Ascending aorta (tissue), 2 donors: Measurements from ENCODE around the gene EFEMP1. TPM values are rescaled to one million over a fixed set of nuclear protein-coding genes. Genes with fewer than 3 reads are reported as not detected.
A peak's percentile ranks its signal among the peaks of the same experiment; 100 is the strongest.

Experiments used
- DNase-seq, 2 donors: peaks; one replicate each; pipeline ENCODE4 v3.0.0-alpha.2; 2019; ENCODE audit warnings: low spot score in 2 of 2
- H3K27ac ChIP-seq, 2 donors: fragments of 200-600 bp; sonication (generic); one replicate each; pipeline ENCODE4 v1.5.1; 2016 to 2017; ENCODE audit warnings: mild to moderate bottlenecking in 1 of 2
- H3K27me3 ChIP-seq: fragments of 200-600 bp; sonication (generic); one replicate; pipeline ENCODE4 v1.5.1; 2017
- H3K36me3 ChIP-seq, 2 donors: fragments of 200-600 bp; sonication (generic); one replicate each; pipeline ENCODE4 v1.5.1; 2016
- H3K4me1 ChIP-seq, 2 donors: fragments of 200-600 bp; sonication (generic); one replicate each; pipeline ENCODE4 v1.5.1; 2016 to 2017; ENCODE audit warnings: mild to moderate bottlenecking in 1 of 2
- H3K4me3 ChIP-seq, 2 donors: fragments of 200-600 bp; sonication (generic); one replicate each; pipeline ENCODE4 v1.5.1; 2016 to 2017; ENCODE audit warnings: mild to moderate bottlenecking in 1 of 2
- H3K9me3 ChIP-seq, 2 donors: fragments of 200-600 bp; sonication (generic); one replicate each; pipeline ENCODE4 v1.5.1; 2016
- intact Hi-C: fragments of 100-400 bp; cut with DNase I; formaldehyde crosslinking; loops from one replicate; pipeline ENCODE4 v1.15.1; 2023
- total RNA-seq: library from RNA; depleted of rRNA; stranded (reverse); fragments of >200 nt; gene quantifications from one replicate; pipeline ENCODE4 v1.1.0, GENCODE V29; 2016
- TF ChIP-seq, protein P1 (sequence below), 3 experiments: fragments of 200-600 bp in 2 of 3; fragments of 450-650 bp in 1 of 3; sonication (generic) in 2 of 3; IDR thresholded peaks; one replicate each; pipeline ENCODE4 v1.5.1; 2016 to 2019; ENCODE audit warnings: antibody characterized with exemption in 3 of 3, mild to moderate bottlenecking in 1 of 3, moderate library complexity in 1 of 3

Gene EFEMP1
- total RNA-seq, 1 donor from 2014 or later = 1,320 TPM

DNA sequence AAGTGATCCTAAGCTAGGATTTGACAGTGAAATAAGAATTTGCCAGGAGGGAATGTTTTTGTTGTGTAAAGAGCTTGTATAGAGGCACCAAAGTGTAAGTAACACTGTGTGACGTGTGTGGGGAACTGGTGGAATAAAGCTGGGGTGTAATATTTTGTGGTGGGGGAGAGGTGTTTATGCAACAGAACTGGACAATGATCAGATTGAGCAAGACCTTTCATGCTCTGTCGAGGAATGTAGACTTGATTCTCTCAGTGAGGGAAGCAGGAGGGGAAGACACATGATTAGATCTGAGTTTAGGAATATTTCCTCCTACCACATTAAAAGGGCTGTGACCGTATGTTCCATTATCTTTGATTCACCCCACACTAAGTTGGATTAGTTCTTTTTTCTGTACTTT is 43.6 kb downstream of the EFEMP1 start:
- no peaks in the 10 kb centered on the region for H3K27me3 ChIP-seq
- H3K27ac ChIP-seq = peak overlapping the region; percentile 43 to 71
- peaks cover 18 to 56% of the 10 kb centered on the region in 2 donors for H3K4me1 ChIP-seq
- TF ChIP-seq, protein P1, sequence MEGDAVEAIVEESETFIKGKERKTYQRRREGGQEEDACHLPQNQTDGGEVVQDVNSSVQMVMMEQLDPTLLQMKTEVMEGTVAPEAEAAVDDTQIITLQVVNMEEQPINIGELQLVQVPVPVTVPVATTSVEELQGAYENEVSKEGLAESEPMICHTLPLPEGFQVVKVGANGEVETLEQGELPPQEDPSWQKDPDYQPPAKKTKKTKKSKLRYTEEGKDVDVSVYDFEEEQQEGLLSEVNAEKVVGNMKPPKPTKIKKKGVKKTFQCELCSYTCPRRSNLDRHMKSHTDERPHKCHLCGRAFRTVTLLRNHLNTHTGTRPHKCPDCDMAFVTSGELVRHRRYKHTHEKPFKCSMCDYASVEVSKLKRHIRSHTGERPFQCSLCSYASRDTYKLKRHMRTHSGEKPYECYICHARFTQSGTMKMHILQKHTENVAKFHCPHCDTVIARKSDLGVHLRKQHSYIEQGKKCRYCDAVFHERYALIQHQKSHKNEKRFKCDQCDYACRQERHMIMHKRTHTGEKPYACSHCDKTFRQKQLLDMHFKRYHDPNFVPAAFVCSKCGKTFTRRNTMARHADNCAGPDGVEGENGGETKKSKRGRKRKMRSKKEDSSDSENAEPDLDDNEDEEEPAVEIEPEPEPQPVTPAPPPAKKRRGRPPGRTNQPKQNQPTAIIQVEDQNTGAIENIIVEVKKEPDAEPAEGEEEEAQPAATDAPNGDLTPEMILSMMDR (IDR thresholded peaks at IDR 0.05) = no peak
- no peaks in the 10 kb centered on the region for H3K9me3 ChIP-seq
- DNase-seq = no peak
- intact Hi-C loops = loop anchor here (10.0 kb wide), 1 partner anchor 265 kb away; the partner anchor contains the start of gene PPP4R3B
- peaks cover 31 to 40% of the 10 kb centered on the region in 2 donors for H3K36me3 ChIP-seq
- no peak overlapping the region for H3K4me3 ChIP-seq

DNA sequence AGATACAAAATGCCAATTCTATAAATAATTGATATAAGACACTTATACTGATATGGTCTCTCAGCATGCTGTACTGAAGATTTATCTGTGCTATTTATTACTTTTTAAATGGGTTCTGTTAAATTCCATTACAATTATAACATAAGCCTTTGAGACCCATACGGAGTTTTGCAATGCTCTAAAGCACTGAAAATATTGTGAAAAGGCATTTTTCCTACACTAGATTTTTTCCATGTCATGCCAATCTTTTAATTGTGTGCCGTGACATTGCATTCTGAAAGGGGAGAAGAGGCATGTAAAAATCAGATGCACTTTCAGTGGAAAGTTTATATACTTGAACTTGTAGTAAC is 46.5 kb downstream of the EFEMP1 start:
- H3K4me1 ChIP-seq = peaks cover 10 to 37% of the 10 kb centered on the region in 2 donors
- no peak for DNase-seq
- H3K36me3 ChIP-seq = peaks cover 43 to 59% of the 10 kb centered on the region in 2 donors
- no peaks in the 10 kb centered on the region for H3K9me3 ChIP-seq
- H3K27me3 ChIP-seq = no peaks in the 10 kb centered on the region
- no peak overlapping the region for H3K4me3 ChIP-seq
- TF ChIP-seq, protein P1 (IDR thresholded peaks at IDR 0.05) = no peak
- intact Hi-C loops = no loop called here
- peak overlapping the region; percentile 36 to 77 for H3K27ac ChIP-seq

DNA sequence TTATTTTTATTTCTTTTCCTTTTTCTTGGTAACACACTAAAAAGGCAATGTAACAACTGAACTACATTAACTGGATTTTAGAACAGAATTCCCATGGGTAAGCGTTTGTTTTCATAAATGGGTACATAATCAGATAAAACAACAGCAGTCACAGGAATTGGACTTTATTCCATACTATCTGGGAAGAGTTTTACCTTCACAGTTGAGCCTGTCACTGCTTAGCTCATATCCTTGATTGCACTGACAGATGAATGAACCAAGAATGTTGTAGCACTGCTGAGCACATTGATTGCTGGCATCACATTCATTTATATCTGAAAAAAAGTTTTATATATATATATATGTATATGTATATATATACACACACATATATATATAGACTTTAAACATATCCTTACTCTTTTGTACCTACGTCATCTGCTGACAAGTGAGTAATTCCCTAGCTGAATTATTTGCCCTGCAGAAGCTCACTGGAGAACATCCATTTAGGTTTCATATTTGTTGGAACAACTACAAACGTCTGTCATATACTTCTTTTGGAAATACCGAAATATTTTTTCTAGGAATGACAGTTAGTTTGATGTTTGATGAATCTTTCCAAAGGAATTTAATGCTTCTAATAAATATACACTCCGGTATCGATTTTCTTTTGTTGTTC is 47.0 kb downstream of the EFEMP1 start:
- Histone ChIP-seq H3K9me3 (no peaks in the 10 kb centered on the region), H3K4me3 (no peak overlapping the region), H3K27ac (peak overlapping the region; percentile 61 to 77), H3K27me3 (no peaks in the 10 kb centered on the region), H3K36me3 (peaks cover 42 to 60% of the 10 kb centered on the region in 2 donors), H3K4me1 (peaks cover 10 to 36% of the 10 kb centered on the region in 2 donors)
- TF ChIP-seq, protein P1 (IDR thresholded peaks at IDR 0.05) = no peak
- no peak for DNase-seq
- intact Hi-C loops = no loop called here

DNA sequence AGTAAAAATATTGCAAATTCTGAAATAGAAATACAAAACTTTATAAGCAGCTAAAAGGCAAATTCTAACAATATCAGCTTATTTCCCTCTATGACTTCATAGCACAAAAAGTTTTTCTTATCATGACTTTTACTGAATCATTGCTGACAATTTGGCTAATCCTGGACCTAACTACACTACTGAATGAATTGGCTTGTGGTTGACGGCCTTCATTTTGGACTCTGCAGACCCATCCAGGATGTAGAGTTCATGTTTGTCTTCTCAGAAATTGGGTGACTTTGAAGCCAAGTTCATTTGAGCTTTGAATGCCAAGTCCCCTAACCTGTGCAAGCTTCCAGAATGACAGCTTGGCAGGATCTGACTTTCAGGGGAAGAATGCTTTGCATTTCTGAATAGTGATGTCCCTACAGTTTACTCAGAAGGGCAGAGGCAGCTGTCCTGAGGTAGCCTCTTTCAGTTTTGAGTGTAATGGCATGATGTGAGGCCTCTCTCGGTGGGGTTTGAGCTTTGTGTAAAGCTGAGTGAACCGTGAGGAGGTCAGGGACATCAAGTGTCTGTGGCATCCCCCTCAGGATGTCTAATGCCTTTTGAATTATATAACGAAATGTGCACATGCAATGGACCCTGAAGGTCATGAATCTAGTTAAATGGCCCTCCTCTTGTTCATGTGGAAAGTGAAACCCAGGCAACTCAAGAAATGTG is 48.0 kb downstream of the EFEMP1 start:
- no peak for DNase-seq
- Histone ChIP-seq H3K36me3 (peaks cover 37 to 60% of the 10 kb centered on the region in 2 donors), H3K27me3 (no peaks in the 10 kb centered on the region), H3K27ac (peak overlapping the region; percentile 61 to 77), H3K9me3 (no peaks in the 10 kb centered on the region), H3K4me3 (no peak overlapping the region), H3K4me1 (peaks cover 10 to 40% of the 10 kb centered on the region in 2 donors)
- TF ChIP-seq, protein P1 (IDR thresholded peaks at IDR 0.05) = no peak
- intact Hi-C loops = no loop called here

DNA sequence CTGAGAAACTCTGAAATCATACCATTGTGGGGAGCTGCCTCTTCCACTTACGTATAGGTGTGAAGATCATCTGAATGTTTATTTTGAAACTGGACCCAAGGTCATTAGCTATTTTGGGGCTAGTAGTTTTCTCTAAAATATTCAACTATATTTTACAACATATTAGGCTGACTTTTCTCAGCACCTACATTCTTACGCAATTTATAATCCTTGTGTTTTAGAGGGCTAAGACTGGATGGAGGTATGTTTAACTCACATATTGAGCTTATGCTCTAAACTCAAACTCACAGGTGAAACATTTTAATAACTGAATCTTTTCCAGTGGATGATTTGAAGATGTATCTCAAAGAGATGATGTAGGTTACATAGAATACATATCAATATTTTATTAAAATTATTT is 49.2 kb downstream of the EFEMP1 start:
- intact Hi-C loops = no loop called here
- H3K4me3 ChIP-seq = no peak overlapping the region
- H3K27me3 ChIP-seq = no peaks in the 10 kb centered on the region
- H3K36me3 ChIP-seq = peaks cover 32 to 50% of the 10 kb centered on the region in 2 donors
- H3K9me3 ChIP-seq = no peaks in the 10 kb centered on the region
- H3K4me1 ChIP-seq = peaks cover 10 to 39% of the 10 kb centered on the region in 2 donors
- DNase-seq = no peak
- TF ChIP-seq, protein P1 (IDR thresholded peaks at IDR 0.05) = no peak
- H3K27ac ChIP-seq = peak overlapping the region; percentile 12 to 77
